Osteoblast (primary cell): ENCODE measurements around the gene MAP1S. TPM values are rescaled to one million over a fixed set of nuclear protein-coding genes. Genes with fewer than 3 reads are reported as not detected.
A peak's percentile ranks its signal among the peaks of the same experiment; 100 is the strongest.

Source experiments
- DNase-seq: peaks from one replicate; pipeline ENCODE4 v3.0.0; 2011; ENCODE audit warnings: low spot score, mixed read lengths; ENCODE audit not compliant: insufficient read length; ENCODE audit errors: missing footprints
- H2AFZ ChIP-seq: 2 replicates; pipeline ENCODE4 v1.6.0; 2011; ENCODE audit warnings: mild to moderate bottlenecking, low read length
- H3K27ac ChIP-seq: 2 replicates; pipeline ENCODE4 v1.5.1; 2011; ENCODE audit warnings: mild to moderate bottlenecking, low read depth, low read length, moderate library complexity
- H3K27me3 ChIP-seq: 2 replicates; pipeline ENCODE4 v1.6.0; 2012; ENCODE audit warnings: mild to moderate bottlenecking, control low read depth, inconsistent platforms, low read length, moderate library complexity; ENCODE audit not compliant: insufficient read depth
- H3K36me3 ChIP-seq: 2 replicates; pipeline ENCODE4 v1.5.1; 2011; ENCODE audit warnings: mild to moderate bottlenecking, low read length, control low read depth, moderate library complexity; ENCODE audit not compliant: insufficient read depth
- H3K4me1 ChIP-seq: 2 replicates; pipeline ENCODE4 v1.5.1; 2011; ENCODE audit warnings: mild to moderate bottlenecking, low read length, control low read depth, moderate library complexity; ENCODE audit not compliant: insufficient read depth
- H3K4me2 ChIP-seq: 2 replicates; pipeline ENCODE4 v1.6.0; 2011; ENCODE audit warnings: mild to moderate bottlenecking, low read length; ENCODE audit not compliant: insufficient read depth
- H3K4me3 ChIP-seq: fragments of 200-600 bp; sonication (generic); 3 replicates; pipeline ENCODE4 v1.5.1; 2012; ENCODE audit warnings: mild to moderate bottlenecking, low read length, inconsistent platforms; ENCODE audit not compliant: insufficient read depth
- H3K79me2 ChIP-seq: 2 replicates; pipeline ENCODE4 v1.6.0; 2012; ENCODE audit warnings: mild to moderate bottlenecking, low read length, control low read depth, inconsistent platforms; ENCODE audit not compliant: insufficient read depth
- H3K9me3 ChIP-seq: 2 replicates; pipeline ENCODE4 v1.5.1; 2011; ENCODE audit warnings: low read depth, low read length, control low read depth
- H4K20me1 ChIP-seq: 2 replicates; pipeline ENCODE4 v1.6.0; 2012; ENCODE audit warnings: mild to moderate bottlenecking, low read length, control low read depth; ENCODE audit not compliant: insufficient read depth
- CTCF ChIP-seq: IDR thresholded peaks from 2 replicates; pipeline ENCODE4 v1.5.1; 2011; ENCODE audit warnings: mild to moderate bottlenecking, low read depth, low read length, moderate library complexity; ENCODE audit errors: extremely low read depth
- total RNA-seq: library from RNA; depleted of rRNA; stranded (reverse); fragments of >200 nt; gene quantifications from 2 replicates; pipeline ENCODE4 v1.2.3, GENCODE V29; 2012

Gene MAP1S
- total RNA-seq, 1 donor = 15.2 TPM

GRCh38 chr19:17711851-17712250, 7.4 kb upstream of the MAP1S start:
- H3K4me3 ChIP-seq = no peak overlapping the region
- no peaks in the 10 kb centered on the region for H3K36me3 ChIP-seq
- peaks cover 1% of the 10 kb centered on the region for H3K4me1 ChIP-seq
- no peaks in the 10 kb centered on the region for H3K9me3 ChIP-seq
- H3K79me2 ChIP-seq = no peaks in the 10 kb centered on the region
- no peak overlapping the region for H2AFZ ChIP-seq
- H3K4me2 ChIP-seq = no peak overlapping the region
- TF ChIP-seq CTCF = no peak
- H4K20me1 ChIP-seq = no peaks in the 10 kb centered on the region
- no peaks in the 10 kb centered on the region for H3K27me3 ChIP-seq
- no peak for DNase-seq
- no peak overlapping the region for H3K27ac ChIP-seq

- H4K20me1 ChIP-seq = peaks cover 13% of the 10 kb centered on the region
- no peak overlapping the region for H2AFZ ChIP-seq
- H3K4me2 ChIP-seq = no peak overlapping the region
- no peaks in the 10 kb centered on the region for H3K27me3 ChIP-seq
- peaks cover 19% of the 10 kb centered on the region for H3K4me1 ChIP-seq
- peaks cover 22% of the 10 kb centered on the region for H3K79me2 ChIP-seq
- peak; percentile 36 for TF ChIP-seq CTCF
- no peak overlapping the region for H3K4me3 ChIP-seq
- no peaks in the 10 kb centered on the region for H3K9me3 ChIP-seq
- H3K27ac ChIP-seq = no peak overlapping the region
- no peak for DNase-seq
- H3K36me3 ChIP-seq = no peaks in the 10 kb centered on the region
Observed at GRCh38 chr19:17716309-17716929, 2.9 kb upstream of the MAP1S start.

GRCh38 chr19:17718550-17718946, 732 bp upstream of the MAP1S start:
- Histone ChIP-seq H3K27me3 (no peaks in the 10 kb centered on the region), H3K79me2 (peaks cover 39% of the 10 kb centered on the region), H3K4me3 (peak overlapping the region; percentile 85), H3K9me3 (no peaks in the 10 kb centered on the region), H2AFZ (peak overlapping the region; percentile 88), H3K4me2 (no peak overlapping the region), H4K20me1 (peaks cover 21% of the 10 kb centered on the region), H3K4me1 (peaks cover 19% of the 10 kb centered on the region), H3K36me3 (no peaks in the 10 kb centered on the region), H3K27ac (peak overlapping the region; percentile 28)
- no peak for DNase-seq
- no peak for TF ChIP-seq CTCF

- Histone ChIP-seq H3K27me3 (no peaks in the 10 kb centered on the region), H3K9me3 (no peaks in the 10 kb centered on the region), H3K4me1 (peaks cover 19% of the 10 kb centered on the region), H4K20me1 (peaks cover 24% of the 10 kb centered on the region), H3K4me3 (peak overlapping the region; percentile 85), H2AFZ (no peak overlapping the region), H3K36me3 (peaks cover 5% of the 10 kb centered on the region), H3K79me2 (peaks cover 44% of the 10 kb centered on the region), H3K27ac (no peak overlapping the region), H3K4me2 (peak overlapping the region; percentile 96)
- TF ChIP-seq CTCF = no peak
- DNase-seq = peak; percentile 93
Observed at GRCh38 chr19:17719730-17720400, 585 bp downstream of the MAP1S start.
